GM19467 (cell line): ENCODE data around the gene CLN6.

ENCODE experiments used
- ATAC-seq: cut with Tn5 transposase; IDR thresholded peaks from one replicate; pipeline ENCODE4 v1.9.1; 2021; ENCODE audit warnings: mild to moderate bottlenecking, moderate library complexity; ENCODE audit not compliant: unreplicated experiment

CLN6 gene

GRCh38 chr15:68229386-68230156 is at the start of gene CLN6:
Gene CLN6 (minus strand): TSS chr15:68229728. CDS start chr15:68229584, 144 bp downstream.
- ATAC-seq = peak; percentile 63

DNA sequence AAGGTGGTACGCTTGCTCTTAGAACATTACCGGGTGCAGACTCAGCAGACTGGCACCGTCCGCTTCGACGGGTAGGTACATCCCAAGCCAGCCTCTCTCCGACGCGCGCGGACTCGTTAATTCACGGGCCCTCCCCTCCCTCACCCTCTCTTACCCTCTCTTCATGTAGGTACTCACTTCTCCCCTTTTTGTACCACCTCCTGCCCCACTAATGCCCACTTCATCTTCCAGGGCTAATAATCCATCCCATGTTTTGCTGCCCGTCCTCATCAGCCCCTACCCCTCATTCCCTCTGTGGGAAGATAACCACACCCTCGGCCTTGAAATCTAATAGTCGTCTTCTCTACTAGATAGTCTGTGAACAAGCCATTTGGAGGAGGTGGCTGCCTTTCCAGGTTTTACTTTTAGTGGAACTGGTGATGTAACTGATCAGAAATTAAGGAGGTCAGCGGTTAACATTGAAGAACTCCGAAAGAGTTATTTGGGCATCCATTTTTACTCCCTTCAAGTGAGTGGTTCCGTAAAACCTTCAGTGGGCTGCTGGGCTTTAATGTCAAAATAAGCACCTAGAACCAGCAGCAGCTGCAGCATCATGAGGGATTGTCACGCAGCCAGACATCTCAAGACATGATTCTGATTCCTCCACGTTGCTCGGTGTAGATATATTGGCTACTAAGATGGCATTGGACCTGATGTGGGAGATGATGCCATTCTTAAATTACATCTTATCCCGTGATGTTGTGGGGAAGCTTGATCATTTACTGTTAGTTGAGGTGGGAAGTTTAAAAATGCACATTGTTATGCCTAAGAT is 49.3 kb upstream of the CLN6 start:
- no peak for ATAC-seq

DNA sequence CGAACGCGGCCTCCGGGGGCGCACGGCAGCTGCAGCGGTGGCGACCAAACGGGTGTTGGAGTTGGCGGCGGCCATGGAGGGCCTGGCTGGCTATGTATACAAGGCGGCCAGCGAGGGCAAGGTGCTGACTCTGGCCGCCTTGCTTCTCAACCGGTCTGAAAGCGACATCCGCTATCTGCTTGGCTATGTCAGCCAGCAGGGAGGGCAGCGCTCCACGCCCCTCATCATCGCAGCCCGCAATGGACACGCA is 48.7 kb upstream of the CLN6 start:
- ATAC-seq = peak; percentile 53

DNA sequence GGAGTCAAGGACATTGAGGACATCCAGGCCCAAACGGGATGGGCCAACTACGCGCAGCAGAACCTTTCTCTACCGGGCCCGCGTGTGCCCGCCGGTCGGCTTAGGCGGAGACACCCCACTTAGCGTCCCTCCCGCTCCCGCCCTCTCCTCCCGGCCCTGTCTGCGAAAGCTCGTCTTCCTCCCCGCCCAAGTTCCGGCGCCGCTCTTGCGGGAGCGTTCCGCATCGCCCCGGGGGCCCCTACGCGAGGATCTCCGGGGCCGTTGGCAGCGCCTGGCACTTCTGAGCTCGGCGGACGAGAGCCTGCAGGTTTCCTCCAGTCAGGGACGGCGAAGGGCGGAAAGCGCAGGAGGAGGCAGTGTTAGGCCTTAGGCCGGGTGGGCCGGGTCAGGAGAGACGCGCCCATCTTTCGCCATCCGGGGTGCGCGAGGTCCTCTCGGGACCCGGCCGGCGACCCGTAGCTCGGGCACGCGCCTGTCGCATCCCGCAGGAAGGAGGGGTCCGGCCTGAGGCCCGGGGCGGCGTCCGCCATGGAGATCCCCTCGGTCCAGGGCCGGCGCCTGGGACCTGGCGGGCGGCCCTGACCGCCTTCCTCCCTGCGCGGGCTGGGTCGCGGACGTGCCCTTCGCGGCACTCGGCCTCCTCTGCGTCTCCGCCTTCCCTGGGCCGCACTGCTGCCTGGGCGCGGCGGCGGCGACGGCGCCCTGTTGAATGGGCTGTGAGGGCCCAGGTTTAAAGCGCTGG is 48.2 kb upstream of the CLN6 start, which contains the start of gene FEM1B:
Gene FEM1B (plus strand): TSS at position 143 of the 742 bp plus-strand sequence. CDS start 673 bp downstream, outside the sequence.
- peak; percentile 70 for ATAC-seq

- ATAC-seq = no peak
Observed at GRCh38 chr15:68277131-68277602, 47.6 kb upstream of the CLN6 start.

DNA sequence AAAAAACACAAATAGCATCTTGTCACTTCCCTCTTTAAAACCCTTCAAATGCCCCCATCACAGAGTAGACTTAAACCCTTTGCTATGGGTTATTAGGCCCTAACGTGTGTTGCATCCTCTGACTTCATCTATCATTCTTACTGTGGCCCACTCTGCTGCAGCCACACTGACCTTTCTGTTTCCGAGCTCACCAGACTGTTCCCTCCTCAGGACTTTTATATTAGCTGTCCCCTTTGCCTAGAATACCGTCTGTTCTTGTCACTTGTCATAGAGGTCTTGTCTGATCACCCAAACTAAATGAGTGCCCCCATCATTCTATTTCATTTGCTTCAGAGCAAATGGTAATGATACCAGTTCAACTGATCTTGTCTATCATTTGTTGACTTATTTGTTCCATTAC is 47.1 kb upstream of the CLN6 start:
- no peak for ATAC-seq

GRCh38 chr15:68275165-68275746 is 45.7 kb upstream of the CLN6 start:
- ATAC-seq = no peak

DNA sequence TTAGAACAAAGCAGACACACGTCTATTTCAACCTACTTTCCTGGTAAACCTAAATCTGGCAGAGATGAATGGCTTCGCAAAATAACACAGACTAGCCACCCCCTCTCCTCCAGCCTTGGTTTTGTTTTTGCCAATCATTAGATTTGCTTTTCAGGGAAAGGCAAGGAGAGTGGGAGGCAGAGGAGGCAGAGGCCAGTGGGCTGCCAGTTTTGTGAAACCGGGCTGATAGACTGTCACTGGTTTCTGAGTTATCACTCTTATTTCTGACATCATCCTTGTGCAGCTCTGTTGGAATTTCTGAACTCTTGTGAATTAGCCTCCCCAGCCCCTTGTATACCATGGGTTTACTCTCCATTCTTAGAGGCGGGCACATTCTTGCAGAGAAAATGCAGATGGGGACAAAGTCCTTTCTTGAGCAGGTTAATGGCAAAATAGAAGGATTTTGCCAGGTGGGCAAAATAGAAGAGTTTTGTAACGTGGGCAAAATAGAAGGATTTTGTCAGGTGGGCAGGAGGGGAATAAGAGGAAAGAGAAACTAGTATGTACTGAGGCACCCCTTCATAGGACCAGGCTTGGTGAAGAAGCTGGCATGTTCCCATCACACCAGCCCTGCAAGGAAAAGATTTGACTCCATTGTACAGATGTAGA is 44.8 kb upstream of the CLN6 start:
- no peak for ATAC-seq

DNA sequence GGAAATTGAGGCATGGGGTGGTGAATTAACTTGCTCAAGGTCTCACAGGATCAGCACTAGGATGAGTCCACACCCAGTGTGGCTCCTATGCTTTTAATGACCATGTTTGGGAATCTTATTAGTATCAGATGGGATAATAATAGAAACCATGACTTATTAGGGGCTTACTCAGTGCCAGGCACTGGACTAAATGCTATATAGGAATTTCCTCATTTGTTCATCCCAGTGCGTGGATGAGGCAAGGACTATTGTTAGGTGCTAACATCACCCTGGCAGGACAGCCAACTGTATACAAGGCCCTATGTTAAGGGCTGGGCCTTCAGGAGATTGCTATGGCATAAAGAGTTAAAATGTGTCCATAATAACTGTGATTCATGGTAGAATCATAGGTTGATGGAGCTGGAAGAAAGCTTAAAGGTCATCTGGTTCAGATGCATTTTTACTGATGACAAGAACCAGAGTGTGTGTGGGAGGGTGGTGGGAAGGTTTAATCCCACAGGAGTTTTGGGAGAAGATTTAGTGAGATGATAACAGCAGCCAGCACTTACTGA is 43.3 kb upstream of the CLN6 start:
- no peak for ATAC-seq

GRCh38 chr15:68271854-68272471 is 42.4 kb upstream of the CLN6 start:
- ATAC-seq = no peak

GRCh38 chr15:68268405-68268804 is 38.9 kb upstream of the CLN6 start:
- ATAC-seq = no peak

GRCh38 chr15:68265674-68266073 is 36.1 kb upstream of the CLN6 start:
- ATAC-seq = no peak

GRCh38 chr15:68265081-68265480 is 35.6 kb upstream of the CLN6 start:
- no peak for ATAC-seq

DNA sequence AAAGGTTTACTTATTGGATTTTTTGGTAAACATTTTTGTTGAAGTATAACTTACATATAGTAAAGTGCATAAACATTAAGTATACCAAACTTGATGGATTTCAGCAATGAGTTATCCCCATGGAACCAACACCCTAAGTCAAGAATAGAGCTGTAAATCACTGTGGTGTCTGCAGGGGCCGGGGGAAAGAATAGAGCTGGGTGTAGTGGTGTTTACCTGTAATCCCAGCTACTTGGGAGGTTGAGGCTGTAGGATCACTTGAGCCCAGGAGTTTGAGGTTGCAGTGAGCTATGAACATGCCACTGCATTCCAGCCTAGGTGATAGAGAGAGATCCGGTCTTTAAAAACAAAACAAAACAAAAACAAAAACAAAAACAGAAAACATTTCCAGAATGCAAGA is 34.8 kb upstream of the CLN6 start:
- no peak for ATAC-seq

DNA sequence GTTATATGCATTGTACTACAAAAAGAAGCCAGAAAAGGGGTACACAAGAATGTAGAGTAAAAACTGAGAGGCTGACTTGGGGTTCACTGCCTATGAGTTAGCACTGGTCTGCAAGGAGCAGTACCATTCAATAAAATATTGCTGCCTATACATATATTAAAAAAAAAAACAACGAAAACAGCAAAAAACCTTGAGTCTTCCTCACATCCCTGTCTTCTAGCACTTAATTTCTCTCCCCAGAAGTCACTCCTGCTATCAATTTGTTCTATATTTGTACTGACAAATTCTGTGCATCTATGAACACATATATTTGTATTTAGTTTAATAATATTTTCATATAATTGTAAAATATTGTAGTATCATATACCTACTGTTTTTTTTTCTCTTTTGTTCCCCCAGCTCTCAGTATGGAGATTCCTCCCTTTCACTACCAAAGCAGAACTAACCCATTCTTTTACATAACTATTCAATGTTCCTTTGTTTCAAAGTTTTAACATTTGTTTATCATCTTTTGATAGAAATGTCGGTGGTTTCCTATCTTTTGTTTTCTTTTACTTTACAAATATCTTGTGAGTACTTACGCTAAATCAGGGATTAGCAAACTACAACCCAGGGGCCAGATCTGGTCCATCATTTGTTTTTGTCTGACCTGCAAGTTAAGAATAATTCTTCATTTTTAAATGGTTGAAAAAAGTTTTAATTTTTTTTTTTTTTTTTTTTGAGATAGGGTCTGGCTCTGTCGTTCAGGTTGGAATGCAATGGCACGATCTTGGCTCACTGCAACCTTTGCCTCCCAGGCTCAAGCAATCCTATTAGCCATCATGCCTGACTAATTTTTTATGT is 33.2 kb upstream of the CLN6 start:
- no peak for ATAC-seq

- ATAC-seq = no peak
Observed at GRCh38 chr15:68261980-68262379, 32.5 kb upstream of the CLN6 start.

GRCh38 chr15:68261241-68261640 is 31.7 kb upstream of the CLN6 start:
- ATAC-seq = no peak

DNA sequence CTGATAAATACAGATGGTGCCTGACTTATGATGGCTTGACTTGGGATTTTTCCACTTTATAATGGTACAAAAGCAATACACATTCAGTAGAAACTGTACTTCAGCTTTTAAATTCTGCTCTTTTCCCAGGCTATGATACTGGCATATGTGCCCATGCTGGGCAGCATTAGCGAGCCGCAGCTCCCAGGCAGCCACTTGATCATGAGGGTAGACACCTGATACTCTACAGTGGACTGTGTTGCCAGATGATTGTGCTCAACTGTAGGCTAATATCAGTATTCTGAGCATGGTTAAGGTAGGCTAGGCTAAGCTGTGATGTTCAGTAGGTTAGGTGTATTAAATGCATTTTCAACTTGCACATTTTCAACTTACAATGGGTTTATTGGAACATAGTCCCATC is 30.4 kb upstream of the CLN6 start:
- no peak for ATAC-seq

DNA sequence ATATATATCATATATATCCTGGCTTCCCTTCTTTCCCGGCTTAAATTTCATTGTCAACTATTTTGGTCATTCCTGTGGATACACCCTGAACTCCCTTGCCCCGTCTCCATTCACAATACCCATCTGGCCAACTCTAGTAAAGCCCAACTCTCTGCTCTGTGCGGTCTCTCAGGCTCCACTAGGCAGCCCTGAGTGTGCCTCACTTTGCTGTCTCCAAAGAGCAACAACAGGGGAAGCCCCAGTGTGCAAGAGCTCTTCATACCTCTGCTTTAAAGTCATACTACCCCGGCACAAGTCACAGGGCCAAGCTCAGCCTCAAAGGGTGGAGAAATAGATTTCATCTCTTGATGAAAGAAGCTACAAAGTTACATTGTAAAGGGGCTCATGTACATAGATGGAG is 29.2 kb upstream of the CLN6 start:
- ATAC-seq = no peak
